ENCODE data around the gene KCNK7. TPM values are rescaled to one million over a fixed set of nuclear protein-coding genes. Genes with fewer than 3 reads are reported as not detected.

The KCNK7 gene
- total RNA-seq, 1 experiment from 2014 or later: 0.69 TPM

GRCh38 chr11:65598258-65598699 lies 2.7 kb upstream of the KCNK7 start:
- no peak overlapping the region for H3K4me3 ChIP-seq (ENCODE audit: low read depth in 2 of 2, low read length in 2 of 2)
- ChIA-PET POLR2A (no interaction called here), CTCF (no interaction called here)
- peaks cover 12% of the 10 kb centered on the region; the same call in 1 of the 2 replicates for H3K4me1 ChIP-seq (ENCODE audit: control insufficient read depth, insufficient read depth, low read length)
- no peak for DNase-seq (ENCODE audit: low read depth, low spot score)
- TF ChIP-seq POLR2AphosphoS5 (IDR thresholded peaks at IDR 0.05; ENCODE audit: low read depth, low read length) (no peak), TCF7L2 (IDR thresholded peaks at IDR 0.05; ENCODE audit: low read depth, low read length) (no peak), SIN3A (IDR thresholded peaks at IDR 0.05; ENCODE audit: borderline replicate concordance, insufficient read depth, low read depth, low read length) (no peak), REST (IDR thresholded peaks at IDR 0.05; ENCODE audit: insufficient read depth in 1 of 2, low read depth in 2 of 2, low read length in 1 of 2) (no peak)
- TF ChIP-seq, protein P1, sequence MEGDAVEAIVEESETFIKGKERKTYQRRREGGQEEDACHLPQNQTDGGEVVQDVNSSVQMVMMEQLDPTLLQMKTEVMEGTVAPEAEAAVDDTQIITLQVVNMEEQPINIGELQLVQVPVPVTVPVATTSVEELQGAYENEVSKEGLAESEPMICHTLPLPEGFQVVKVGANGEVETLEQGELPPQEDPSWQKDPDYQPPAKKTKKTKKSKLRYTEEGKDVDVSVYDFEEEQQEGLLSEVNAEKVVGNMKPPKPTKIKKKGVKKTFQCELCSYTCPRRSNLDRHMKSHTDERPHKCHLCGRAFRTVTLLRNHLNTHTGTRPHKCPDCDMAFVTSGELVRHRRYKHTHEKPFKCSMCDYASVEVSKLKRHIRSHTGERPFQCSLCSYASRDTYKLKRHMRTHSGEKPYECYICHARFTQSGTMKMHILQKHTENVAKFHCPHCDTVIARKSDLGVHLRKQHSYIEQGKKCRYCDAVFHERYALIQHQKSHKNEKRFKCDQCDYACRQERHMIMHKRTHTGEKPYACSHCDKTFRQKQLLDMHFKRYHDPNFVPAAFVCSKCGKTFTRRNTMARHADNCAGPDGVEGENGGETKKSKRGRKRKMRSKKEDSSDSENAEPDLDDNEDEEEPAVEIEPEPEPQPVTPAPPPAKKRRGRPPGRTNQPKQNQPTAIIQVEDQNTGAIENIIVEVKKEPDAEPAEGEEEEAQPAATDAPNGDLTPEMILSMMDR (IDR thresholded peaks at IDR 0.05): no peak
- BruUV-seq (replicated peaks): no TSS peak
- H3K27ac ChIP-seq (ENCODE audit: low read length): no peak overlapping the region
- no peak for ATAC-seq
- intact Hi-C loops (cut with micrococcal nuclease; ENCODE audit: unreplicated experiment) (no loop called here), in situ Hi-C loops (cut with HindIII; ENCODE audit: low pct_unique_long_range_greater_than_20kb, low sequenced_read_pairs) (no loop called here)
- no peaks in the 10 kb centered on the region for H3K9me3 ChIP-seq (ENCODE audit: control insufficient read depth, insufficient read depth, low read depth, low read length)
- H3K27me3 ChIP-seq (ENCODE audit: control insufficient read depth, insufficient read depth, low read length): no peaks in the 10 kb centered on the region
- H3K36me3 ChIP-seq (ENCODE audit: control insufficient read depth, insufficient read depth, low read length): no peaks in the 10 kb centered on the region

DNA sequence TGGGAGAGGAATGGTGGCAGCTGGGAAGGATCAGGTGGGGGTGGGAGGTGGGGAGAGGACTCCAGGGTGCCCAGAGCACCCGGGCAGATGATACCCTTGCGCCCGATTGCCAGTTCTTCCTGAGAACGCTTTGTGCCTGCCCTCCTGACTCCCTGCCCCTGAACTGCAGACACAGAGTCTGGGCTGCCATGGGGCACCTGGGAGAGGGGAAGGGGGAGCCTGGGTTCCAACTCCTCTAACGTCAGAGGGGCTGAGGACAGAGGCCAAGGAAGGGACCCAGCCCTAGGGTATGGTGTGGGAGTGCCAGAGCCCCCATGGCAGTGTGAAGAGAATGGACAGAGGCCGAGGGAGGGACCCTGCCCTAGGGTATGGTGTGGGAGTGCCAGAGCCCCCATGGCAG lies 920 bp upstream of the KCNK7 start:
- ATAC-seq (no peak), DNase-seq (ENCODE audit: low read depth, low spot score) (no peak)
- BruUV-seq (replicated peaks): no TSS peak
- Histone ChIP-seq H3K27me3 (ENCODE audit: control insufficient read depth, insufficient read depth, low read length) (no peaks in the 10 kb centered on the region), H3K36me3 (ENCODE audit: control insufficient read depth, insufficient read depth, low read length) (no peaks in the 10 kb centered on the region), H3K4me1 (ENCODE audit: control insufficient read depth, insufficient read depth, low read length) (peaks cover 12% of the 10 kb centered on the region; the same call in 1 of the 2 replicates), H3K9me3 (ENCODE audit: control insufficient read depth, insufficient read depth, low read depth, low read length) (no peaks in the 10 kb centered on the region), H3K27ac (ENCODE audit: low read length) (no peak overlapping the region), H3K4me3 (ENCODE audit: low read depth in 2 of 2, low read length in 2 of 2) (no peak overlapping the region)
- TF ChIP-seq REST (IDR thresholded peaks at IDR 0.05; ENCODE audit: insufficient read depth in 1 of 2, low read depth in 2 of 2, low read length in 1 of 2) (no peak), SIN3A (IDR thresholded peaks at IDR 0.05; ENCODE audit: borderline replicate concordance, insufficient read depth, low read depth, low read length) (no peak), POLR2AphosphoS5 (IDR thresholded peaks at IDR 0.05; ENCODE audit: low read depth, low read length) (no peak; the same call in 1 of the 2 replicates), TCF7L2 (IDR thresholded peaks at IDR 0.05; ENCODE audit: low read depth, low read length) (no peak)
- TF ChIP-seq, protein P1 (IDR thresholded peaks at IDR 0.05): no peak
- ChIA-PET CTCF (no interaction called here), POLR2A (no interaction called here)
- intact Hi-C loops (cut with micrococcal nuclease; ENCODE audit: unreplicated experiment): no loop called here
- in situ Hi-C loops (cut with HindIII; ENCODE audit: low pct_unique_long_range_greater_than_20kb, low sequenced_read_pairs): no loop called here

Measured in Panc1 (cell line).